Activated T-helper 1 cell treated with anti-CD3 and anti-CD28 coated beads, Interleukin-2, amount 50 U/mL, for 16 hours (primary cell): ENCODE data around the gene STK36.

Experiments
- DNase-seq, 2 donors: peaks; one replicate each; pipeline ENCODE4 v3.0.0-alpha.2; 2020; ENCODE audit warnings: low read depth in 1 of 2, low spot score in 1 of 2

The STK36 gene

GRCh38 chr2:218745160-218745558 lies 73.3 kb downstream of the STK36 start:
- no peak for DNase-seq

- no peak for DNase-seq
Observed at GRCh38 chr2:218745559-218746469, 73.9 kb downstream of the STK36 start.

- DNase-seq = no peak
Observed at GRCh38 chr2:218746470-218746795, 74.5 kb downstream of the STK36 start.

- no peak for DNase-seq
Observed at GRCh38 chr2:218746960-218747359, 75.1 kb downstream of the STK36 start.

GRCh38 chr2:218748741-218749441 lies 77.0 kb downstream of the STK36 start:
- no peak for DNase-seq
